OCI-LY7 (cell line): Measurements from ENCODE around the gene EYS. TPM values are rescaled to one million over a fixed set of nuclear protein-coding genes. Genes with fewer than 3 reads are reported as not detected.

Experiments used
- BruUV-seq: library from RNA; stranded (reverse); fragments of 400-500 nt; replicated peaks from 2 replicates; lab custom pipeline; 2021; lab: Mats Ljungman, UMichigan
- CTCF ChIA-PET: fragments of 300-600 bp; sonication (Branson Sonifier 250); formaldehyde crosslinking; loops from one replicate; lab custom pipeline; 2022; ENCODE audit warnings: antibody characterized with exemption; ENCODE audit not compliant: unreplicated experiment; lab: Charles Lee
- POLR2A ChIA-PET: fragments of 300-600 bp; sonication (Branson Sonifier 250); formaldehyde crosslinking; loops from one replicate; lab custom pipeline; 2022; ENCODE audit warnings: antibody characterized with exemption; lab: Charles Lee
- DNase-seq: peaks from one replicate; pipeline ENCODE4 v3.0.0-alpha.2; 2015; ENCODE audit warnings: low spot score
- H2AFZ ChIP-seq: fragments of 200-600 bp; sonication (generic), shearing (Covaris generic); 2 replicates; pipeline ENCODE4 v1.6.1; 2014; ENCODE audit warnings: mild to moderate bottlenecking, antibody characterized with exemption, low read length, moderate library complexity
- H3K27ac ChIP-seq: fragments of 200-600 bp; sonication (generic); 2 replicates; pipeline ENCODE4 v1.5.1; 2014; ENCODE audit warnings: mixed run types, low read depth, mild to moderate bottlenecking, moderate library complexity, low read length, inconsistent platforms; ENCODE audit not compliant: poor library complexity, severe bottlenecking
- H3K36me3 ChIP-seq: fragments of 200-600 bp; sonication (generic); 2 replicates; pipeline ENCODE4 v1.6.1; 2014; ENCODE audit warnings: mild to moderate bottlenecking, antibody characterized with exemption, low read length, moderate library complexity, mixed read lengths; ENCODE audit not compliant: insufficient read depth
- H3K4me1 ChIP-seq: fragments of 200-600 bp; sonication (generic); 2 replicates; pipeline ENCODE4 v1.5.1; 2014; ENCODE audit warnings: mild to moderate bottlenecking, low read length; ENCODE audit not compliant: insufficient read depth, poor library complexity, severe bottlenecking
- H3K4me2 ChIP-seq: fragments of 200-600 bp; sonication (generic); 2 replicates; pipeline ENCODE4 v1.6.1; 2014; ENCODE audit warnings: mild to moderate bottlenecking, low read length
- H3K4me3 ChIP-seq: fragments of 200-600 bp; sonication (generic); 2 replicates; pipeline ENCODE4 v1.5.1; 2014; ENCODE audit warnings: mild to moderate bottlenecking, low read depth, low read length; ENCODE audit not compliant: poor library complexity, severe bottlenecking
- H3K79me2 ChIP-seq: fragments of 200-600 bp; sonication (generic); 2 replicates; pipeline ENCODE4 v1.6.1; 2016; ENCODE audit warnings: low read depth, mild to moderate bottlenecking, low read length, moderate library complexity, mixed read lengths; ENCODE audit not compliant: insufficient read depth
- H3K9me2 ChIP-seq: fragments of 200-600 bp; sonication (generic); 2 replicates; pipeline ENCODE4 v1.6.1; 2016; ENCODE audit warnings: mild to moderate bottlenecking, low read length, mixed read lengths; ENCODE audit not compliant: insufficient read depth
- H3K9me3 ChIP-seq: fragments of 200-600 bp; sonication (generic); 2 replicates; pipeline ENCODE4 v1.6.1; 2014; ENCODE audit warnings: mild to moderate bottlenecking, mixed run types, low read length, mixed read lengths
- H4K20me1 ChIP-seq: fragments of 200-600 bp; sonication (generic); 2 replicates; pipeline ENCODE4 v1.6.1; 2014; ENCODE audit warnings: mild to moderate bottlenecking, antibody characterized with exemption, low read length, moderate library complexity, mixed read lengths; ENCODE audit not compliant: insufficient read depth
- CTCF ChIP-seq: fragments of 200-600 bp; sonication (generic); conservative IDR thresholded peaks from 2 replicates; pipeline ENCODE4 v1.5.1; 2014; ENCODE audit warnings: mild to moderate bottlenecking, antibody characterized with exemption, low read length, moderate library complexity, mixed read lengths
- EZH2phosphoT487 ChIP-seq: fragments of 200-600 bp; sonication (generic); IDR thresholded peaks from 2 replicates; pipeline ENCODE4 v1.6.1; 2018; ENCODE audit warnings: low read depth, borderline replicate concordance, mild to moderate bottlenecking, mixed run types, antibody characterized with exemption, low read length, moderate library complexity, mixed read lengths
- intact Hi-C: fragments of 100-400 bp; cut with micrococcal nuclease; formaldehyde crosslinking; loops from one replicate; pipeline ENCODE4 v1.10.0; 2022; ENCODE audit not compliant: unreplicated experiment
- total RNA-seq, 2 experiments: library from RNA; depleted of rRNA in 1 of 2; stranded (reverse); fragments of >200 nt in 1 of 2; shearing (Covaris generic) in 1 of 2; gene quantifications; 2 replicates each; pipeline ENCODE4 v1.2.3, GENCODE V29; 2014 to 2022

EYS gene
- total RNA-seq, 2 experiments from 2014 or later, result not detected

GRCh38 chr6:64409948-64410347 is 1297.1 kb downstream of the EYS start:
- Histone ChIP-seq H3K4me1 (no peaks in the 10 kb centered on the region), H3K79me2 (no peaks in the 10 kb centered on the region), H2AFZ (no peak overlapping the region), H4K20me1 (no peaks in the 10 kb centered on the region), H3K4me2 (no peak overlapping the region), H3K36me3 (no peaks in the 10 kb centered on the region), H3K9me3 (no peaks in the 10 kb centered on the region), H3K9me2 (no peaks in the 10 kb centered on the region), H3K27ac (no peak overlapping the region), H3K4me3 (no peak overlapping the region)
- DNase-seq, result no peak
- BruUV-seq, result no TSS peak
- TF ChIP-seq EZH2phosphoT487 (no peak), CTCF (no peak)
- POLR2A ChIA-PET, result no interaction called here
- intact Hi-C loops, result no loop called here
- CTCF ChIA-PET, result no interaction called here

- no TSS peak for BruUV-seq
- CTCF ChIA-PET, result no interaction called here
Observed at GRCh38 chr6:64404396-64404795, 1302.6 kb downstream of the EYS start.

More at GRCh38 chr6:64404396-64404795, 1302.6 kb downstream of the EYS start:
- no peak overlapping the region for H3K4me3 ChIP-seq
- intact Hi-C loops, result no loop called here
- no peak for DNase-seq
- H2AFZ ChIP-seq, result no peak overlapping the region
- H3K9me3 ChIP-seq, result no peaks in the 10 kb centered on the region
- no peaks in the 10 kb centered on the region for H3K79me2 ChIP-seq
- no peak overlapping the region for H3K27ac ChIP-seq
- TF ChIP-seq CTCF (no peak), EZH2phosphoT487 (no peak)
- no peaks in the 10 kb centered on the region for H3K4me1 ChIP-seq
- POLR2A ChIA-PET, result interaction anchor here (0.6 kb wide), 1 partner anchor 27 kb away, joined by 4 read pairs; no protein-coding TSS in a partner anchor
- H3K4me2 ChIP-seq, result no peak overlapping the region
- H3K9me2 ChIP-seq, result no peaks in the 10 kb centered on the region
- no peaks in the 10 kb centered on the region for H4K20me1 ChIP-seq
- H3K36me3 ChIP-seq, result no peaks in the 10 kb centered on the region
